NCI-H2081 (cell line): ENCODE results near the gene KNDC1.
A peak's percentile ranks its signal among the peaks of the same experiment; 100 is the strongest.
"Not testable (repeated sequence)": the region's sequence is repeated elsewhere in the genome, so short reads cannot be mapped to it uniquely, and the experiment has no call there.

Source experiments
- DNase-seq, 2 experiments: peaks; one replicate each; lab custom pipeline; 2025; lab: John Stamatoyannopoulos, UW

The KNDC1 gene

DNA sequence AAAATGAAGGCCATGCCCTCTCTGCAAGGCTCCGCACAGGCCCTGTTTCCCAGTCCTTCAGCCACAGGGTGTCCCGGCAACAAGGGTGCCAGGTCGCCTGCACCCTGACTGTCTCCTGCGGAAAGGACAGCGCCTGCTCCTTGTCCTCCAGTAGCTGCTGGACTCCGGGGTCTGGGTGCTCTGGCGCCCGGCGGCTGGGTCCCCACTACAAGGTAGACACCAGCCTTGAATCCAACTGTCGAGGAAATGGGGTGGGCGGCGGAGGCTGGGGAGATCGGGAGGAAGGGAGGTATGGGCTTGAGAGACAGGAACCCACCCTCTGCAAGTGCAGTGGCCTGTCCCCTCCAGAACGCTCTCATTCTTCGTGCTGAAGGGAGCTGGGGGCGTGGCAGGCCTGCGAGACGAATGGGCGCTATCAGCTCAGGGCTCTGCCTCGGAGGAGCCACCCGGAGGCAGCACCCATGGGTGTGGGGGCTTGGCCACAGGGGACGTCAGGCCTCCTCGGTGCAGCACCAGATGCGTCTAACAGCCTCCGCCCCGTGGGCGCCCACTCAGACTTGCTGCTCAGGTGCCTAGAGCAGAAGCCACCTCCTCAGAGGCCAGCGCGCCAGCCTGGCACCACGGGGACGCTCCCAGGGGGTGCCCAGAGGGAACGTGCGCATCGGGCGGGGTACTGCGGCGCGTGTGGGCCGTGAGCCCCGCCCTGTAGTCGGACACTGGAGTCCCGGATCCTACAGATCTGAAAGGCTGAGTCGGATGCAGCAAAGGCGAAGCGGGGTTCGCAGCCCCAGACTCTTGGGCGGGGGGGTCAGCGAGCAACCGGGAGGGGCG lies 101.1 kb downstream of the KNDC1 start:
- peak; percentile 39 to 50 for DNase-seq

DNA sequence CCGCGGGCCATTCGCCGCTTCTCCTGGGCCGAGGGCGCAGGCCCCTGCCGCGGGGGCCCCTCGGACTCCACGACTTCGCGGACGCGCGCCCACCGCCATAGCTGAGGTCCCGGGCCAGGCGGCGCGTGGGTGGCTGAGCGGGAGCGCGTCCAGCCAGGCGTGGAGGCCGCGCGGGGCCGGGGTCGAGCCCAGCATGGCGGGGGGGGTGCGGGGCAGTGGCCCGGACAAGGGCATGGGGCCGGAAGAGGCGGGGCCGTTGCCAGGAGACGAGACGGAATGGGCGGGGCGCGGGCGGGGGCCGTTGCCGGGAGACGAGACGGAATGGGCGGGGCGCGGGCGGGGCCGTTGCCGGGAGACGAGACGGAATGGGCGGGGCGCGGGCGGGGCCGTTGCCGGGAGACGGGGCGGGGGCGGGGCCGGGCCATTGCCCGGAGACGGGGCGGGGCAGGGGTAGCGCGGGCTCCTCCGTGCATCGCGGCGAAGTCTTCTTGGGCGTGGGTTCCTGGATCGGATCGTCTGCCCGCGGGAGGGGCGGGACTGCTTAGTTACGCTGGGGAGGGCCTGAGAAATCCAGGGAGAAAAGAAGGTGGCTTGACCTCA lies 101.8 kb downstream of the KNDC1 start:
- DNase-seq: peak; percentile 36 to 55

DNA sequence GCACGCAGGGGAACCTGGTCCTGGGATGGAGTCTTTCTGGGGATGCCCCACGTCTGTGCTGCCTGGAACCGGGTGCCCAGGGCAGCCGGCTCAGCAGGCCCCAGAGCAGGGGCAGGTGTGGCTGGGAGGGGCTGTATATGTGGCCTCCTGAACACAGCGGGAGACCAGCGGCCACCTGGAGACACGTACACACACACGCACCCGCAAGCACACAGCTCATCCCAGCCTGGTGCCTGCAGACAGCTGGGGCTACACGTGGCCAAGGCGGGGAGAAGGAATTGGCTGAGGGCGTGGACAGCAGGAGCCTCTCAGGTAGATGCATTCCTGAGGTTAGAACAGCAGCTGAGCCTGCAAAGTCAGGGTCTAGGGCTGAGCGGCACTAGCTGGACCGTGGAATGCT lies 102.7 kb downstream of the KNDC1 start:
- peak; percentile 36 to 65 for DNase-seq

DNA sequence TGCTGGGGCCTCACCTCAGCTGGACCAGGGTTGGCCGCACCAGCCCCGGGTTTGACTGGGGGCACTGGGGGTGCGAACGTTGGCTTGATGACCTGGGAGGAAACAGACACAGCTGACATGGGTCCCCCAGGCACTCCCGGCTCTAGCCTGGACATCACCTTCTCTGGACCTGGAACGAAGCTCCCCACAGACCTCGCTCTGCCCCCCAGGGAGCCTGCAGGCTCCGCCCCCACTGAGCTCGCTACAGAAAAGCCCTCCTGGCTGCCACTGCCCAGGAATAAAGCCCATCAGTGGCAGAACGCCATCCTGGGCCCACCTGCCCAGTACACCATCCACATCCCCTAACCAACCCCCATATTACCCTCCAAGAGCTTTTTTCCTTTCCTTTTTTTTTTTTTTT lies 103.7 kb downstream of the KNDC1 start:
- no peak for DNase-seq

DNA sequence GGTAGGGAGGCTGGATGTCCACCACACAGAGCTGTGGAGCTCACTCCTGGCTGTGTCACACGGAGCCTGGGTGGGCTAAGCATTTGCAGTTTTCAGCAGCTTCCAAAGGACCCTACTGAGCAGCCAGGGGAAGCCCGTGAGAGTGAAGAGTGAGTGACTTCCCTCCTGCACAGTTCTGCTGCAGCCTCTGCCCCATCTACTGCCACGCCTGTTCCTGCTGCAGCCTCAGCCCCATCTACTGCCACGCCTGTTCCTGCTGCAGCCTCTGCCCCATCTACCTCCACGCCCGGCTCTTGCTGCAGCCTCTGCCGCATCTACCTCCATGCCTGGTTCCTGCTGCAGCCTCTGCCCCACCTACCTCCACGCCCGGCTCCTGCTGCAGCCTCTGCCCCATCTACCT lies 104.4 kb downstream of the KNDC1 start:
- no peak for DNase-seq

DNA sequence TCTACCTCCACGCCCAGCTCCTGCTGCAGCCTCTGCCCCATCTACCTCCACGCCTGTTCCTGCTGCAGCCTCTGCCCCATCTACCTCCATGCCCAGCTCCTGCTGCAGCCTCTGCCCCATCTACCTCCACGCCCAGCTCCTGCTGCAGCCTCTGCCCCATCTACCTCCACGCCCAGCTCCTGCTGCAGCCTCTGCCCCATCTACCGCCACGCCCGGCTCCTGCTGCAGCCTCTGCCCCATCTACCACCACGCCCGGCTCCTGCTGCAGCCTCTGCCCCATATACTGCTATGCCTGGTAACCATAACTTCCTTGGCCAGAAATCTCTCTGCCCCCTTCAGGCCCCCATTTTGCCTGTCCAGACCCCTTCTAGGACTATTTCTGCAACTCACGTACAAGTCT lies 105.0 kb downstream of the KNDC1 start:
- not testable (repeated sequence) for DNase-seq

DNA sequence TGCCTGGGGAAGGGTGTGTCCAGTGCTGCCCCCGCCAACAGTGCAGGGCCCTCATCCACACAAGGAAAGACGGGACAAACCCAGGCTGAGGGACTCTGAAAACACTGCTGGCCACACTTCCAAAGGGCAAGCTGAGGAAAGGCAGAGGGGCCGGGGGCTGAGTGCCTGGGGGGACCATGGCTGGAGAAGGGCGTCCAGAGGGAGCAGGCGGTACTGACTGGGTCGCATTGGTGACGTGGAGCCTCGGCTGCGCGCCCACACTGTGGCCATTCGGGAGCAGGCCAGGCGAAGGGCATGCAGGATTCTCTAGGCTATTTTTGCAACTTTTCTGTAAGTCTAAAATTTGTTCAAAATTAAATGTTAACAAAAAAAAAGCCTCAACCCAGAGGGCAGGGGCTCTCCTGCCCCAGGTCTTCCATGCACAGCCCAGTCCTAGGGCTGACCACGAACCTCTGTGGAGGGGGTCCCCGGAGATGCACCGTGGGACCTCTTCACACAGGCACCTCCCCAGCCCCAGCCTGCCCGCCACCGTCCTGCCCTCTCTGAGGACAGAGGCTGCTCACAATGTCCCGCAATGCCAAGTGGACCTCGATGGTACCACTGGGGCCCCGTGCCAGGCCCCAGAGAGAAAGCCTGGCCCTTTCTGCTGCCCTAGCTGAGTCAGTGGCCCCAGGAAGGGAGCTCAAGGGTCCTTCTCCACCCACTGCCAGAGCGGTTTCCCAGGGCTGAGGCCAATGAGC lies 106.2 kb downstream of the KNDC1 start:
- DNase-seq: no peak

DNA sequence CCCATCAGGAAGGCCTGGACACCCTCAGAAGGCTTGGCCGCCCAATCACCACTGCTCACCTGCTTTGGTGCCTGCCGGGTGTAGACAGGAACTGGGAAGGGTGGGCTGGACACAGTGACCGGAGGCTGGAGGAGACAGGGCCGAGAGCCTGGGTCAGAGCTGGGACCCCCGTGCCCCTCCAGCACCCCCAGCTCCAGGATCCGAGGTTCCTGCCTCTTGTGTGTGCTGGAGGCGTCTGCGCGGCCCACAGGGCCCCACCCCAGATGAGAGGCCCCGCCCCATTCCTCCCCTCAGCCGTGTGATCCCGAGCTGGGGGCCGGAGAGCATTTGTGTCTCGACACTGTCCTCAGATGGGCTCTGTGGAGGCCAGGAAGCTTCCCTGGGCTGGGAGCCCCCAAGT lies 107.3 kb downstream of the KNDC1 start:
- no peak for DNase-seq

DNA sequence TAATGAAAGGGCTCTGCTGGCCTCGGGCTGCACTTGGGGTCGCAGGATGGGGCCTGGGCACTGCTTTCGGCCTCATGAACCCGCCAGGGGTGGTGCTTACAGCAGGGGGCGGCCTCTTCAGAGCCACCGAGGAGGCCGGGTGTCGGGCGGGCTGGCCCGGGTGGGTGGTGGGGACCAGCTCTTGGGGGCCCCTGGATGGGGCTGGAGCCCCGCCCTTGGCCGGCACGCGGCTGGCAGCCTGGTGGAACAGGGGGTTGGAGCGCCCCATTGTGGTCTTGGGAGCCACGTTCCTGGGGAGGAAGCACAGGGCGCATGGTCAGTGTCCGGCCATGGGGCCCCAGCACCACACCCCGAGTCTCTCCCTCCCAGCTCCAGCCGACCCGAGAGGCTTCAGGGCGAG lies 107.8 kb downstream of the KNDC1 start:
- DNase-seq: no peak

DNA sequence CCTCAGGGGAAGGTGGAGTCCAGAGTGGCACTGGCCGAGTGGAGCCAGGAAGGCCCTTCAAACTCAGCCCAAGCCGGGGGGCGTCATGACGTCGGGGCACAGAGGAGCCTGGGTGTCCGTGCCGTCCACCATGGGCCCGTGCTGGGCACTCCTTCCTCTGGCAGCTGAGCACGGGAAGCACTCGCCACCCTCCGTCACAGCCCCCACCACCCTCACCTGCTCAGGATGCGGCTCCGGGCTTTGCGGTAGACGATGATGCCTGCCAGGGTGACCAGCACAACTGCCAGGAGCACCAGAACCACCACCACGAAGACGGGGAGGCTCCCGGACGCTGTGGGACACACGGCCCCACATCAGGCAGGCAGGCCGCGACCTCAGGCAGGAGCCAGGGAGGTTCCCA lies 108.5 kb downstream of the KNDC1 start:
- DNase-seq: no peak

DNA sequence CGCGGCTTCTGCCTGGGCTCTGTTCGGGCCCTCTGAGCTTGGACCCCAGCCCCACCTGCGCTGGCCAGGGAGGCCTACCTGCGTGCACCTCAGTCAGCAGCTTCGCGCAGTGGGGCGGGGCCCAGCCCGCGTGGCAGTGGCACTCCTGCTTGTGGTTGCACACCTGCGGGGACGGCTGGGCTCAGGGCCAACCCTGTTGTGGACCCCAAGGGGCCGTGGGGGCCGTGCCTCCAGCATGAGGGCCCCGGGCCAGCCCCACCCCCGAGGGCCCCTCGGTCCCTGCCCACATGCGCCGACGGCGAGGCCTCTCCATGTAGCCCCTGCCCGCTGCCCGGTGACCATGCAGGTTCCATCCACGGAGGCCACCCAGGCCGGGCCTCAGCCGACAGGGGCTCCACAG lies 109.3 kb downstream of the KNDC1 start:
- no peak for DNase-seq

DNA sequence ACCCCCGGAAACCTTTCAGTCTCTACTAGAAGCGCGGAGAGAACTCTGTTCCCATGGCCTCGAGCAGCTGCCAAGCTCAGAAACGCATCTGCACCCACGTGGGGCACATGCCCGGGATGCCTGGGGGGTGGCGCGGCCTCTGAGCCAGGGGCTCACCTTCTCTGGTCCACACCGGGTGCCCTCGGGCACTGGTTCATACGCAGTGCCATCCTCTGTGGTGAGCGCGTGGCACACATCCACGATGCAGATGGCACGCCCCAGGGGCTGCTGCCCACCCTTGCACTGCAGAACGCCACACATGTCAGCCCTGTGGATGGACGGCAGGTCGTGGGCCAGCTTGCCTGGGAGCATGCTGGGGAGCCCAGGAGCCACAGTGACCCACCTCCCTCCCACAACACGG lies 110.2 kb downstream of the KNDC1 start:
- DNase-seq: no peak

DNA sequence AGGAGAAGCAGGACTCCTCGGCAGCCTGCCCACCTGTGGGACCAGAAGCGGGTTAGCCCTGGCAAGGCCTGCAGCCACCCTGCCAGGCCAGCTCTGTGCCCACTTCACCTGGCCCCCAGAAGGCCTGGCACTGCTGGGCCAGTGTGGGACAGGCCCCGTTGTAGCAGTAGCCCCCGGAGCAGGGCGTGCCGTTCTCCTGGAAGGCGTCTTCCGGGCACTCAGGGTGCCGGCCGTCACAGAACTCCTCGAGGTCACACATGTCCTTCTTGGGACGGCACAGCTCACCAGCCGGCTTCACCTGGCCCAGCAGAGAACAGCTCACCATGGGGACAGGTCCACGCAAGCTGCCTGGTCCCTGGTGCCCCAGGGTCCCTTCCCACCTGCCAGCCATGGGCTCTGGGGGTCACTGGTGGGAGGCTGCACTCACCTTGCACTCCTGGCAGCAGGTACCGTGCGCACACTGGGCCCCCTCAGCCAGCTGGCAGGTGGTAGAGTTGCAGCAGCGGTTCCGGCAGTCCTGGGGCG lies 110.8 kb downstream of the KNDC1 start:
- DNase-seq: no peak

DNA sequence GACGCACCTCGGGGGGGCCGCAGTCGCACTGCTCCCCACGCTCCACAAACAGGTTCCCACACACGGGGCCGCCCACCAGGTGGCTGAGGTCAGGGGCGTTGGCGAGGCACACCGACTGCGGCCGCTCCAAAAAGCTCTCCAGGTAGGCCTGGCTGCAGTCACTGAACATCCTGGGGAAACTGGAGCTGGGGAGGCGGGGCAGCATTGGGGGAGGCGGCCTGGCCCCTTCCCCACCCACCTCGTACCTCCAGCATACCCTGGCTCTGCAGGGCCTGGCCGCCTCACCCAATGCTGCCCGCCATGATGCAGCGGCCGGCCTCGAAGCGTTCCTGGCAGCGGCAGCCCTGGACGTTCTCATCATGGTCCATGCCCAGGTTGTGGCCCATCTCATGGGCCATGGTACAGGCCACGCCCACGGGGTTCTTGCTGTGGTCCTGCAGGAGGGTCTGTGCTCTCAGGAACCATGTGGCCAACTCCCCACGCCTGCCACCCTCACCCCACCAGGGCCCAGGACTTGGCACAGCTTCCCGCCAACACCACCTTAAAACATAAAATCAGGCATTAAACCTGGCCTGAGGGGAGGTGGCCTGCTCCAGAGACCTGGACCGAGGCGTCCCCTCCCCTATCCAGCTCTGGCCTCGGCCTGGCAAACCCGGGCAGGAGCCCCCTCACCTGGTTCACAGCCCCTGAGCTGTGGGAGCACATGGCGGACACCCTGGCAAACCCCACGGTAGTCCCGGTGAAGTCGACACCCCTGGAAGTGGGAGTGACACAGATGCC lies 111.7 kb downstream of the KNDC1 start:
- no peak for DNase-seq

DNA sequence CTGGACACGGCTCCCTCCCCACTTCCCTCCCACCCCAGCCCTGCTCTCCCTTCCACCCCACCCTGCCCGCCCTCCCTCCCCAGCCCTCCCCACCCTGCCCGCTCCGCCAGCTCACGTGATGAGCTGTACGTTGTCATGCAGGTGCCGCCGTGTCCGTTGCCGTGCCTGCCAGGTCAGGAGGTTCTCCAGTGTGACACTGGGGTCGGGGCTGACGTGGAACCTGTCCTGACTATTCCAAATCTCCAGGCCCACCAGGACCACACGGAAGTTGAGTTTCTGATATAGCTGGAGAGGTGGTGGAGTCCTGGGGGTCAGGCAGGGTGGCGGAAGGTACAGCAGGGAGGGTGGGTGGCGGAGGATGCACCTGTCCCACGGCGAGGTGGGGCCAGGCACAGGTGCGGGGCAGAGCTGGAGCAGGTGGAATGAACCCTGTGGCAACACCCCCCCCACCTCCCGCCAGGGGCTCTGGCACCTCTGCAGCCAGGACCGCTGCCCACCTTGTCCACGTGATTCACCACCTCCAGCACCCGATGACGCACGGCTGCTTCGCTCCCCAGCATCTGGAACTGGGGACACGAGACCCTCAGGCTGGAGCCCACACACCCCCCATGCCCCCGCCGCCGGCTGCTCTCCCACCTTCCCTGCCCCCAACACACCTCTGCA lies 112.4 kb downstream of the KNDC1 start:
- DNase-seq: no peak

DNA sequence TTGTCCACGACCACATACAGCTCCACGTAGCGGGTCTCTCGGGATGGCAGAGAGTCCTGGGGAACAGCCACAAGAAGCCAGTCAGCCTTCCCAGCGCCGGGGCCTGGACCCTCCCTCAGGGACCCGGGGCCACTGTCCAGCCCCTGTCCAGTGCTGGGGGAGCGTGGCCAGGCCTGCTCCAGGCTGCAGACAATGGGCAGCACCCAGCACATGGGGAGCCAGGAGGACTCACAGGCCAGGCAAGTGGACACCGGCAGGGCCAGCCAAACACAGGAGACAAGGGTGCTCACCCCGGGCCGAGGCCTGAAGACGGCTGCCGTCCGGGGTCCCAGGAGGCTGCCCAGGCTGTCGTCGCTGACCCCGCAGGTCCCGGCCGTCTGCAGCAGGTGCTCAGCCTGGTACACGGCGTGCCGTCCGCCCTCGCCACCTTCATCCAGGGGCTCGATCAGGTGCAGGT lies 113.0 kb downstream of the KNDC1 start:
- DNase-seq: no peak

DNA sequence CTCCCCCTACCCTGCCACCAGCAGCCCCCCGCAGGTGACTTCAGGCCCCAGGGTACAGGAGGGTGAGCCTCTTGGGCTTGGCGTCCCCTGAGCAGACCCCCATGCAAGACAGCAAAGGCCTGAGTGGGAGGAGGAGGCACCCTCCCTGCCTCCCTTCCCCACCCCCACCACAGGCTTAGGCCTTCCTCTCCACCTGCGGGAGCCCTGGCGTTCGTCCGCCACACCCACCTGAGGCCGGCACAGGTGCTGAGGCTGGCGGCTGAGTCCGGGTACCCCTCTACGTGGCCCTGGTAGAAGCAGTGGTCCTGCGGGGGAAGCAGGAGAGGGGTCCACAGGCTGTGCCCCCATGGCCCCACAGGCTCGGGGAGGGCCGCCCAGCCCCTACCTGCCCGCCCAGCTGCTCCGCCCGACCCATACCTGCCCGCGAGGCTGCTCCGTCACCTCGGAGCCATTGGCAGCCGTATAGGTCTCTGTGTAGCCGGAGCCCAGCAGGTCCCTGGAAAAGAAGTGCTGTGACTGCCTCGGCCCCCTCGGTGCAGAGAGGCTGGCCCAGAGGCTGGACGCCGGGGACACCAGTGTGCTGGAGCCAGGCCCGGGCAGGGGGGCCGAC lies 113.6 kb downstream of the KNDC1 start:
- DNase-seq: no peak

DNA sequence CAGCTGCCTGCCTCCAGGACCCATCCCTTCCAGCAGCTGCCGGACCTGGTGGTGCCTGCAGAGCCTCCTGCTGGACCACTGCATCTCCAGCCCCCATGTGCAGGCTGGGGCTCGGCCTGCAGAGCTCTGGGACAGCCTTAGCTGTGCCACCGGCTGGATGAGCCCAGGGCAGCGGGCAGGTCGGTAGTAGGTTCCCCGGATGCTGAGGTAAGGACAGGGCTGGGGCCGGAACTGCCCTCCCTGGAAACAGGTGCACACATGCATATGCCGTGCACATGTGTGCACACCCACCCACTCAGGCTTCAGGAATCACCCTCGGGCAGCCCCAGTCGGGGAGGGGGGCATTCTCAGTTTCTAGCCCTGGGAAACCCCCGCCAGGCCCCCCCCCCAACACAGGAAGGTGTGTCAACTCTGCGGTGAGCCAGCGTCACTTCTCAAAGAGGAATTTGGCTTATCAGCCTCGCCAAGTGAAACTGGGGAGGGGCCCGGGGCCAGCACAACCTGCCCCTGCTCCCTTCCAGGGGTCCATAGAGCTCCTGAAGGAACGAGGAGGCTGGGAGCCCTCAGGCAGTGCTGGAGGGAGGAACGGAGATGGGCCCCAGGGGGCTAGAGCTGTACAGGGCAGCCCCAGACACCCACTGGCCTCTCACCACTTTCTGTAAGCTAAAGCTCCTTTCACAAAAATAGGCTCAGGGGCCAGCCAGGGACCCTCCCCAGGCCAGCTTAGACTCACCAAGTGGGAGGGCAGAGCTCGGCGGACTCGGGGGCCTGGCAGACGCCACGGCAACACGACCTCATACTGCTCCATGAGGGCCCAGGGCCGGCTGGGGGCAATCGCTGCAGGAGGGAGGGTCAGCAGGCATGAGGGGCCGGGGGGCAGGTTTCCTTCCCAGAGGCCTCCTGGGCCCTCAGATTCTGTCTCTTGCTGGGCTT lies 115.0 kb downstream of the KNDC1 start:
- DNase-seq: no peak

DNA sequence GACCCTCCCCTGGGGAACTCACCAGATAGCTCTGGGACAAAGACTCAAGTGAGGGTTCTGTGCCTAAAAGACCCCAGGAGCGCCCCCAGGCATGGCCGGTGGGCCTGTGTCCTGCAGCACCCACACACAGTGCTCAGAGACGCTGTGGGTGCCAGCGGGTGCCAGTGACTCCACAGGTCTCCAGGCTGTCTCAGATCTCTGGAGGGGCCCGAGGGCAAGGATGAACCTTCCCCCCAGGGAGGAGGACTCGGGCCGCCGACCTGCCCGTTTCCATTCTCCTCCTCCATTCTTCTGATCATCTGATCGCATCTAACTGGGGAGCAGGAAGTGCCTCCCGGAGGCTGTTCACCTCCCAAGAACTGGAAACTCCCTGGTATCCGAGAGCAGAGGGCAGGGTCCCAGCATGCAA lies 115.7 kb downstream of the KNDC1 start:
- DNase-seq: no peak
